Inflammatory macrophage (primary cell): Measurements from ENCODE around the gene SSNA1.

Source experiments
- DNase-seq, 2 donors: peaks; one replicate each; pipeline ENCODE4 v3.0.0-alpha.2; 2020 to 2022
- total RNA-seq, 18 experiments: gene quantifications; one replicate each; lab custom pipeline; 2026; ENCODE audit warnings: mixed read lengths in 6 of 18, inconsistent platforms in 2 of 18; lab: John Stamatoyannopoulos, UW

The SSNA1 gene
- 14.2 to 46.4 (median 27.1) reads per million in 18 experiments for total RNA-seq

DNA sequence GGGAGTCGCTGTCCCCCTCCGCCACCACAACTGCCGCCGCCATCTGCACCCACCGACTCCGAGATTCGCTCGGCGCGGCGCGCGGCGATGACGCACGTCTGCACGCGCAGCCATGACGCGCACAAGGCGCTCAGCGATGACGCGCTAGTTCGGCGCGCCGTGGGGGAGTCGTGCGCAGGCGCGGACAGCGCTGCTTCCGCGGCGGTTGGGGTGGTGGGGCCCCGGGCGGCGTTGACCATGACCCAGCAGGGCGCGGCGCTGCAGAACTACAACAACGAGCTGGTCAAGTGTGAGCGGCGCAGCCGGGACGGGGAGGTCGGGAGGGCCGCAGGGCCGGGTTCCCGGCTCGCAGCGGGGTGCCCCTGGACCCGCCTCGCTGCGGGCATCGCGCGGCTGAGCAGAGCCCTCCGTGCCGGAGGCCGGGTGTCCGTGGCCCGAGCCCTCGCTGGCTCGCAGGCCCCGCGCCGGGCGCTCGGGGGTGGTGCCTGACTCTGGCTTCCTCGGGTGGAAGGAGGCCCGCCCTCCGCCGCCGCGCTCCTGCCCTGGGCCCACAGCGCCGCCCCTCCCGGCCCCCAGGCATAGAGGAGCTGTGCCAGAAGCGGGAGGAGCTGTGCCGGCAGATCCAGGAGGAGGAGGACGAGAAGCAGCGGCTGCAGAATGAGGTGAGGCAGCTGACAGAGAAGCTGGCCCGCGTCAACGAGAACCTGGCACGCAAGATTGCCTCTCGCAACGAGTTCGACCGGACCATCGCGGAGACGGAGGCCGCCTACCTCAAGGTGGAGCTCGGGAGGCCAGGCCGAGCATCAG lies at the start of gene SSNA1, which contains the start of gene ANAPC2:
SSNA1 (plus strand) TSS at position 187 of the 807 bp plus-strand sequence; CDS start at position 238, 51 bp downstream.
ANAPC2 (minus strand) TSS at position 71 of the 807 bp plus-strand sequence; CDS start at position 43, 28 bp downstream.
- peak; percentile 94 to 96 for DNase-seq

DNA sequence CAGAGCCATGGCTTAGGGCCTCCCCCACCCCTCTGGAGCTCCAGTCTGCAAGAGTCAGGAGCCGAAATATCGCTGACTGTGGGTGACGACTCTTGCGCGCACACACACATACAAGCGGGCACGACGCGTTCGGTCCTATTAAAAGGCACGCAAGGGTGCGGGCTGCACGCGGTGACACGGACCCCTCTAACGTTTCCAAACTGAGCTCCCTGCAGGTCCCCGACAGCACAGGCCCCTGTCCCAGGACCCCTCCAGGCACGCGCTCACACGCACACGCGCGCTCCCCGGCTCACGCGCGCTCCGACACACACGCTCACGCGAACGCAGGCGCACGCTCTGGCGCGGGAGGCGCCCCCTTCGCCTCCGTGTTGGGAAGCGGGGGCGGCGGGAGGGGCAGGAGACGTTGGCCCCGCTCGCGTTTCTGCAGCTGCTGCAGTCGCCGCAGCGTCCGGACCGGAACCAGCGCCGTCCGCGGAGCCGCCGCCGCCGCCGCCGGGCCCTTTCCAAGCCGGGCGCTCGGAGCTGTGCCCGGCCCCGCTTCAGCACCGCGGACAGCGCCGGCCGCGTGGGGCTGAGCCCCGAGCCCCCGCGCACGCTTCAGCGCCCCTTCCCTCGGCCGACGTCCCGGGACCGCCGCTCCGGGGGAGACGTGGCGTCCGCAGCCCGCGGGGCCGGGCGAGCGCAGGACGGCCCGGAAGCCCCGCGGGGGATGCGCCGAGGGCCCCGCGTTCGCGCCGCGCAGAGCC lies 49.6 kb upstream of the SSNA1 start, which contains the start of gene GRIN1:
GRIN1 (plus strand) TSS at position 433 of the 746 bp plus-strand sequence. CDS start 333 bp downstream, outside the sequence.
- DNase-seq, result peak in 1 of 2 donors; percentile 20

DNA sequence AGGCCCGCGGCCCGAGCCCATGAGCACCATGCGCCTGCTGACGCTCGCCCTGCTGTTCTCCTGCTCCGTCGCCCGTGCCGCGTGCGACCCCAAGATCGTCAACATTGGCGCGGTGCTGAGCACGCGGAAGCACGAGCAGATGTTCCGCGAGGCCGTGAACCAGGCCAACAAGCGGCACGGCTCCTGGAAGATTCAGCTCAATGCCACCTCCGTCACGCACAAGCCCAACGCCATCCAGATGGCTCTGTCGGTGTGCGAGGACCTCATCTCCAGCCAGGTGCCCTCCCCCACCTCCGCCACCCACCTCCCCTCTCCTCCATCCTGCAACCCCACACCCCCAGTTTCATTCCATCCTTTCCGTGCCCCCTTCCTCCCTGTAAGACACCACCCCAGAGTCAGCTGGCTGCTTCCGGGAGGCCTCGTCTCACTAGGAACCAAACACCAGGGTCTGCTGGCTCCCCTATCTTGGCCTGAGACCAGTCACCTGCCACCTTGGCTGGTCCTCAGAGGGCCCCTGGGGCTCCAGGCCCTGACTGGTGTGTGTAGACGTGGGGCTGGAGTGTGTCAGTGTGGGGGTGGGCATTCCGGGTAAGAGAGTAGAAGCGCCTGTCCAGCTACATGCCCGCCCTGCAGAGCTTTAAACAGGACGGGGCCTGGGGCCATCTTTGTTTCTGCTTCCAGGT lies 48.9 kb upstream of the SSNA1 start:
- DNase-seq, result no peak

DNA sequence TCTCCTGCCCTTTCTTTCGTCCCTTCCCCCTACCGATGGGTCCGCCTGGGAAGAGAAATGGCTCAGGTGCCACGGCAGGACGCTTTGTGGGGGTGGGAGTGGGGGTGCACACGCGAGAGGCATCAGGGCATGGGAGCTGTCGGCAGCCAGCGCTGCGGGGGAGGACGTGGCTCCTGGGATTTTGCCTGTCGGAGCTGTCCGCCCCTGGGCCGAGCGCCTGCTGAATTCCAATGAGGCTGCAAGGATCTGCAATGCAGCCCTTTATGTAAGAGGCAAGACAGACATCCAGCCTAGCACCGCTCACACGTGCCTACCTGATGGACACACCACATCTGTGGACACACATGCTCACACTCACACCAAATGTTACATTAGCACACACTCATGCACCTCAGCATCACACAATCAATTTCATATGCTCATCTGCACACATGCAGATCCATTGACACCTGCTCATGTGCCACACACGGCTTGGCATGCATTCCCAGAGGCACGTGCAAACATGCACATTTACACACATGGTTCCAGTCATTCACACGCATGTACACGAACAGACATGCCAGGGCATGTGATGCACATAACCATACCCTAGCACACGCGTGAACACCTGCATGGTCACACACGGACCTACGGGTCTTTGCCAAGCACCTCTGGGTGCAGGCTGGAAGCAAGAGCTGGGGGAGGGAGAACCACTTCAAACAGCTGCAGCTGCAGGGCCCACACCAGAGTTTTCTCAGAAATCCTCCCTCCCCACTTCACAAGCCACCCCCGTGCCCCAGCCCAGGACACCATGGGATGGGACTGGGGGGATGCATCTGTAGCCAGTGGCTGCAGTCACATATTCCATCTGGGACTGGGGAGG lies 48.1 kb upstream of the SSNA1 start:
- no peak for DNase-seq

DNA sequence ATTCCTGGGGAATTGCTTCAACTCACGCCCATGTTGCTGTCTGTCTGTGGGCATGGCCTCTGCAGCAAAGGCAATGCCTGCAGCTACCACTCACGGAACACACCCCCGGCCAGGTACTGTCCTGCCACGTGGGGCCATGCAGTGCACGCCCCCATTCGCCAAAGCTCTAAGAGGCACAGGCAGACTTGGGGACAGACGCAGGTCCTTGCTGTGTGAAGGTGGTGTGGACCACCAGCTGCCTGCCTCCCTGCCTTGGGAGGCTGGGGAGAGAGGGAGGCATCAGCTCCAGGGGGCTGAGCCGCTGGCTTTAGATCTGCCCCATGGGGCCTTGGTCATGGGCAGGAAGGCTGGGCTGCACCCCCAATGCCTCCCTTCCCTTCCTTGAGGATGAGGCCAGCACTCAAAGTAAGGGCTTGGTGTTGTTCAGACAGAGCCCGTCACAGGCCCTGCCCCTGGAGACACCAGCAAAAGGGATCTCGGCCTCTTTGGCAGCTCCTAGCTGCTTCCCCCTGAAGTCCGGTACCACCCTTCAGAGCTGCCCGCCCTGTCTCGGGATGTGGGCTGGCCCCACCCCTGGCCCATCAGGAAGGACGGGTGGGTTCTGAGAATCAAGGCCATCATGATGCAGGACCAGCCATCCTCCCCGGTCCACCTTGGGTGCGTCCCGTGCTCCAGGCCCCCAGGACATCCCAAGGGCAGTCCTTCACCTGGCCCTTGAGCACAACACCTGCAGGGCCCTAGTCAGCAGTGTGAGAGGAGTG lies 47.2 kb upstream of the SSNA1 start:
- DNase-seq, result no peak

DNA sequence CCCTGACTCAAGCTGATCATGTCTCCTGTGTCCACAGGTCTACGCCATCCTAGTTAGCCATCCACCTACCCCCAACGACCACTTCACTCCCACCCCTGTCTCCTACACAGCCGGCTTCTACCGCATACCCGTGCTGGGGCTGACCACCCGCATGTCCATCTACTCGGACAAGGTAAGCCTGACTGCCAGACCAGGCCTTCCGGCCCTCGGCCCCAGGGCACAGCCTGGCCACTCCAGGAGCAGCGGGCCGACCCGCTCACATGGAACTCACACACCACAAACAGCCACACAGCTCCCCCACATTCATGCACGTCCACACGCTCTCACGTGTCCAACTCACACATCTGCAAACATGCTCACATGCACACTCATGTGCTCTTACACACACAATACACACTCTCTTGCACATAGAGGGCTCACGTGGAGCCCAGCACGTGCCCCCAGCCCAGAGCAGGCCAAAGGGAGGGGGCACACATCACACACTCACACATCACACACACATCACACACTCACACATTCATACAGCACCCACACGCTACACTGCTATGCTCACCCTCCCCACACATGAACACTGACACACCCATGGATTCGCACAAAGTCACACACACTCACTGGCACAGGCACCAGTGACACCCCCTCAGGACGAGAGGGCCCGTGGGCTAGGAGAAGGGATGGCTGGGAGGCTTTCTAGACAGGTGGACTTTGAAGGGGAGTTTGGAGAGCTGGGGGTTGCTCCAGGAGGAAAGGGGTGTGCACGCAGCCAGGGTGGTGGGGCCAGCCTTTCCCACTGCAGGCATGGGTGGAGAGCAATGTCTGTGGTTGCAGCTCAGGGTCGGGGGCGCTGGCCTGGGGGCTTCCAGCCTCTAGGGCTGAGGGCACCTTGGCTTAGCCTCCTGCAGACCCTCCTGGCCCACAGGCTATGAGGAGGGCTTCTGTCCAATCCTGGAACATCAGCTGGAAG lies 46.2 kb upstream of the SSNA1 start:
- DNase-seq, result no peak

DNA sequence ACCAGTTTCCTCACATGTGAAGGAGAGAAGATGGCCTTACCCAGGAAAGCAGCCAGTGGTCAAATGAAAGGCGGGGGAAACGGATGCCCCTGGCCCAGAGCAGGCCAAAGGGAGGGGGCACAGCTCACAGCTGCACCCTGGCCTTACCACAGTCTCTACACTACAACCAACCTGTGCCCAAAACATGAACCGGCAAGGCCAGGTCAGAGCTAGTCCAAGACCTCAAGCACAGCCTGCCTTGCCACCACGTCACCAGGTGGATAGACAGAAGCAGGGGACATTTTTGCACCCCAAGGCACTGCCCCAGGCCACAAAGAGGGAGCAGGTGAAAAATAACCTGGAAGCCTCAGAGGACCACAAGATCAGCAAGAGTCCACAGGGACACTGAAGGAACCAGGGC lies 45.0 kb upstream of the SSNA1 start:
- no peak for DNase-seq

DNA sequence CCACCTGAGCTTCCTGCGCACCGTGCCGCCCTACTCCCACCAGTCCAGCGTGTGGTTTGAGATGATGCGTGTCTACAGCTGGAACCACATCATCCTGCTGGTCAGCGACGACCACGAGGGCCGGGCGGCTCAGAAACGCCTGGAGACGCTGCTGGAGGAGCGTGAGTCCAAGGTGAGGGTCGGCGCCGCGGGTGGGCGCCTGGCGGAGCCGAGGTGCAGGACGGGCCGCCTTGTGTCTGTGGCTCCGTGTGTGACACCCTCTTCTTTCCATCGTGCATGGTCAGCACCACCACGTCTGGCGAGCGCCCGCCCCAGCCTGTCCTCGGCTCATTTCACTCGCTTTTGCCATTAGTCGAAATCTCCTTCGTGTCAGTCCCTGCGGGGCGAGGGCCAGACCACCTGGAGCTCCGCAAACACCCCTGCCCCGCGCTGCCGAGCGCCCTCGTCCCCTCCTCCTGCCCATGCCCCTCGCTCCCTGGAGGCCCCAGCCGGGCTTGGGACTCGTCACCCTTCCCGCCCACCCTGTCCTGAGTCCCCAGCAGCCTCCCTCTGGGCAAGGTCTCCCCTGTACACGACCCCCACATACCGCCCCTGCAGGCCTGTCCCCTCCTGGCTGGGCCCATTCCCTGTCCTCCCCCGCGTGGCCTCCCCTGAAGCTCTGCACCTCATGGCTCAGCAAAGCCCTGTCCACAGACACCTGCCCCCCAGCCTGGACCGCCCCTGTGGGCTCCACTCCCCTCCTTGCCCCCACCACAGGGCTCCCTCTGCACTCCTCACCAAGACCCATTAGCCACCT lies 42.5 kb upstream of the SSNA1 start:
- no peak for DNase-seq

GRCh38 chr9:137146527-137146918 lies 42.0 kb upstream of the SSNA1 start:
- DNase-seq, result no peak

- no peak for DNase-seq
Observed at GRCh38 chr9:137147091-137147792, 41.2 kb upstream of the SSNA1 start.

- DNase-seq, result no peak
Observed at GRCh38 chr9:137147793-137148160, 40.7 kb upstream of the SSNA1 start.

GRCh38 chr9:137148242-137148641 lies 40.2 kb upstream of the SSNA1 start:
- no peak for DNase-seq

GRCh38 chr9:137148661-137149060 lies 39.8 kb upstream of the SSNA1 start:
- no peak for DNase-seq

GRCh38 chr9:137149363-137149762 lies 39.1 kb upstream of the SSNA1 start:
- no peak for DNase-seq

DNA sequence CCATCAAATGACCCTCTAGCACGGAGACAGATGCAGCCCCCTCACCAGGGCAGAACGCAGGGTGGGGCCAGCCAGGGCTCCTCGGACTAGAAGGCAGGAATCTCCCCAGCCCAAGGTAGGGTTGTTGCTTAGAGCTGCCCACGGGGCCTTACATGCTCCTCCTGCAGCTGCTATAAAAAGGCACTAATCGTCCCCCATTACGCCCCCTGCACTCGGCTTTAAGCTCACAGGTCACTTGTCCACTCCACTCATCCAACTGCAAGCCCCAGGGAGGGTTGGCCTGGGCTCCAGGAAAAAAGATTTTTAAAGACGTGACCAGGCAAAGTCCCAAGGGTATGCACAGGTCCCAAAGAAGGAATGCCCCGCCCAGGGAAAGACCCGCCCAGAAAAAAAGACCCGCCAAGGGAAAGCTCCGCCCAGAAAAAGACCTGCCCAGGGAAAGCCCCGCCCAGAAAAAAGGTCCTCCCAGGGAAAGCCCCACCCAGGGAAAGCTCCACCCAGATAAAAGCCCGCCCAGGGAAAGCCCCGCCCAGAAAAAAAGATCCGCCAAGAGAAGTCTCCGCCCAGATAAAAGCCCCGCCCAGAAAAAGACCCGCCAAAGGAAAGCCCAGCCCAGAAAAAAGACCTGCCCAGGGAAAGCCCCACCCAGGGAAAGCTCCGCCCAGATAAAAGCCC lies 38.4 kb upstream of the SSNA1 start:
- DNase-seq, result no peak

GRCh38 chr9:137150617-137151457 lies 37.6 kb upstream of the SSNA1 start:
- DNase-seq, result peak; percentile 40 to 58
